ENCODE data around the gene RTBDN. TPM values are rescaled to one million over a fixed set of nuclear protein-coding genes. Genes with fewer than 3 reads are reported as not detected.

Gene RTBDN
- 1 to 10 TPM in 1 of 4 donors, under 1 TPM in 2, not detected in 1; 0.64 to 1.7 (median 0.67) TPM for polyA plus RNA-seq
- long read RNA-seq, donor 1: 0 reads
- long read RNA-seq, donor 2: 0 reads
- long read RNA-seq, donor 3, partial matches to known transcripts: 0 of 3 reads
- long read RNA-seq, donor 3, other reads (novel, unspliced or antisense): 0 of 3 reads
- long read RNA-seq, donor 4: 0 reads
- long read RNA-seq, donor 5: 0 reads
- long read RNA-seq, donor 6: 0 reads
- long read RNA-seq, donor 7: 0 reads
- long read RNA-seq, donor 8: 0 reads
- long read RNA-seq, donor 9: 0 reads
- long read RNA-seq, donor 10: 0 reads

GRCh38 chr19:12834566-12834943 lies at the start of gene RTBDN:
TSS of gene RTBDN (minus strand) at chr19:12834579. CDS start at chr19:12829979, 4,600 bp downstream.
- DNase-seq (no peak), FAIRE-seq (no peak)
- H3K27ac ChIP-seq (ENCODE audit: low read depth in 1 of 3, low read length in 2 of 3): no peak within 1 kb of the TSS
- H3K27me3 ChIP-seq (ENCODE audit: control insufficient read depth in 3 of 3, insufficient read depth in 3 of 3, low read length in 3 of 3): peaks cover 3 to 83% (median 57%) of the 10 kb centered on the region in 3 donors
- peaks cover 0 to 7% (median 4%) of the 10 kb centered on the region in 3 donors for H3K4me1 ChIP-seq (ENCODE audit: control insufficient read depth in 3 of 3, insufficient read depth in 2 of 3, low read depth in 1 of 3, low read length in 2 of 3)
- 9 to 16% (median 10%) methylated on average over 20 of the region's 20 CpGs for WGBS, 3 donors
- peak within 1 kb of the TSS in 1 of 3 donors; percentile 56 for H3K4me3 ChIP-seq (ENCODE audit: low read depth in 1 of 3, low read length in 3 of 3)
- no peaks in the 10 kb centered on the region for H3K36me3 ChIP-seq (ENCODE audit: control insufficient read depth in 3 of 3, insufficient read depth in 2 of 3, low read depth in 1 of 3, low read length in 3 of 3)
- H3K9me3 ChIP-seq (ENCODE audit: control insufficient read depth in 2 of 2, insufficient read depth in 1 of 2, low read depth in 1 of 2, low read length in 1 of 2): peaks cover 0 to 5% of the 10 kb centered on the region in 2 donors

DNA sequence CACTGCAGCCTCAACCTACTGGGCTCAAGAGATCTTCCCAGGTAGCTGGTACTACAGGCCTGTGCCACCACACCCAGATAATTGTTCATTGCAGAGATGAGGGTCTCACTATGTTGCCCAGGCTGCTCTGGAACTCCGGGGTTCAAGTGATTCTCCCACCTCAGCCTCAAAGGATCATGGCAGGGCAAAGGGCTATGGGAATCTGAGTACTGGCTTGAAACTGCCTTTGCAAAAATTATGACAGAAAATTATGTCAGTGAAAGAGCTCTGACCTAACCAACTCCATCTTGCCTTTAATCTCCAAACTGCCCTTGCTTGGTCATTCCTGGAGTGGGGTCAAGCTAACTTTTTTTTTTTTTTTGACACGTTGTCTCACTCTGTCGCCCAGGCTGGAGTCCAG lies 48.2 kb upstream of the RTBDN start:
- Histone ChIP-seq H3K27me3 (ENCODE audit: control insufficient read depth in 3 of 3, insufficient read depth in 3 of 3, low read length in 3 of 3) (peaks cover 0 to 59% (median 4%) of the 10 kb centered on the region in 3 donors), H3K9me3 (ENCODE audit: control insufficient read depth in 2 of 2, insufficient read depth in 1 of 2, low read depth in 1 of 2, low read length in 1 of 2) (peaks cover 0 to 32% of the 10 kb centered on the region in 2 donors), H3K4me3 (ENCODE audit: low read depth in 1 of 3, low read length in 3 of 3) (no peak overlapping the region), H3K36me3 (ENCODE audit: control insufficient read depth in 3 of 3, insufficient read depth in 2 of 3, low read depth in 1 of 3, low read length in 3 of 3) (peaks cover 0 to 3% (median 2%) of the 10 kb centered on the region in 3 donors), H3K27ac (ENCODE audit: low read depth in 1 of 3, low read length in 2 of 3) (no peak overlapping the region), H3K4me1 (ENCODE audit: control insufficient read depth in 3 of 3, insufficient read depth in 2 of 3, low read depth in 1 of 3, low read length in 2 of 3) (peaks cover 0 to 18% (median 7%) of the 10 kb centered on the region in 3 donors)
- WGBS, 3 donors: 82 to 94% (median 86%) methylated on average over 3 of the region's 3 CpGs
- no peak for FAIRE-seq
- no peak for DNase-seq

DNA sequence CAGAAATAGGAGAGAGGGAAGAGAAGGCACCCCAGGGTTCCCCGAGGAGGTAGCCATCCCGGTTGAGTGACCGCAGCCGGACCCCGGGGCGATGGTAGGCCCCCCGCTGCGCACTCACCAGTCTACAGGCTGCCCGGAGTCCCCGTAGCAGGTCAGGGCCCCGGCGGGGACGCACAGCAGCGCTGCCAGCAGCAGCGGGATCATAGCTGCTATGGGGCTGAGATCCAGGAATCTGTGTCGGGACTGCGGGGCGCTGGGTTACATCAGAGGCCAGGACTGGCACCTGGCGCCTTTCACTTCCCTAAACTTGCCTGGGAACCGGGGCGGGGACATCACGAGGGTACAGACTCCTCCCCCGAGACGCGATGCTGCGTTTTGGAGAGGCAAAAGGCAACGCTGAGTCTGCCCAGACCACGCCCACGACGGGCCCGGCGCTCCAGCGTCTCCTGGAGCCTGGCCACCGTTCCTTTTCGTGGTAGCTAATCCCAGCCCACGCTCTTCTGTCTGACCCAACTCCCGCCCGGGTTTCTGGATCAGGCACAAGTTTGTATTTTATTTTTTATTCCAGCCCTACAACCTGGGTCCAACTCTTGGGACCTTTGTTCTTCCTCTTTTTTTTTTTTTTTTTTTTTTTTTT lies 46.9 kb upstream of the RTBDN start, which contains the start of gene DNASE2:
DNASE2 (minus strand) TSS at position 278 of the 637 bp plus-strand sequence; CDS start at position 204, 74 bp downstream.
- Histone ChIP-seq H3K4me3 (ENCODE audit: low read depth in 1 of 3, low read length in 3 of 3) (peak within 1 kb of the TSS; percentile 59 to 76 (median 62)), H3K36me3 (ENCODE audit: control insufficient read depth in 3 of 3, insufficient read depth in 2 of 3, low read depth in 1 of 3, low read length in 3 of 3) (peaks cover 0 to 3% (median 2%) of the 10 kb centered on the region in 3 donors), H3K4me1 (ENCODE audit: control insufficient read depth in 3 of 3, insufficient read depth in 2 of 3, low read depth in 1 of 3, low read length in 2 of 3) (peaks cover 0 to 18% (median 7%) of the 10 kb centered on the region in 3 donors), H3K27ac (ENCODE audit: low read depth in 1 of 3, low read length in 2 of 3) (peak within 1 kb of the TSS; percentile 24 to 91 (median 55)), H3K9me3 (ENCODE audit: control insufficient read depth in 2 of 2, insufficient read depth in 1 of 2, low read depth in 1 of 2, low read length in 1 of 2) (peaks cover 0 to 32% of the 10 kb centered on the region in 2 donors), H3K27me3 (ENCODE audit: control insufficient read depth in 3 of 3, insufficient read depth in 3 of 3, low read length in 3 of 3) (peaks cover 0 to 46% (median 4%) of the 10 kb centered on the region in 3 donors)
- DNase-seq (peak; percentile 85 to 92), FAIRE-seq (no peak)
- 0 to 1% (median 0%) methylated on average over 38 of the region's 38 CpGs for WGBS, 3 donors

DNA sequence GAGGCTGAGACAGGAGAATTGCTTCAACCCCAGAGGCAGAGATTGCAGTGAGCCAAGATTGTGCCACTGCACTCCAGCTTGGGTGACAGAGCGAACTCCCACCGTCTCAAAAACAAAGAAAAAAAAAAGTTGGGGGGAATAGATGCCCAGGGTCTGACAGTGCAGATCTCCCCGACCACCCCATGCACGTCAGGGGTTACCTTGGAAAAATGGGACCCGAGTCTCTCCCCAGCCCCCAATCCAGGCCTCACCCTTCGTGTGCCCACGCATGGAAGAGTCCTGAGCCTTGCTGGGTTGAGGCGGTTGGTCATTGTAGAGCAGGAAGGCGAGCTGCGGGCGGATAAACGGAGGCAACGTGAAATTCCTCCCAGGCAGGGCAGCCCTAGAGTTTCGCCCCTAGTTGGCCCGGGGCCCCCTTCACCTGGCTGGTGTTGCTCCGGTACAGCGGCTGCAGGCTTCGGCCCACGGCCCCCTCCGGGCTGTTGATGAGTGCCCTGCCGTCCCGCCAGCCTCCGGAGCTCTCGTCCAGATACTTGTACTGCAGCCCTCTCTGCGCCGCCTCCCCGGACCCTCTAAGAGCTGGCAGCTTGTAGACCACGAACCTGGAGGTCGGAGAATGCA lies 46.3 kb upstream of the RTBDN start:
- peaks cover 0 to 32% of the 10 kb centered on the region in 2 donors for H3K9me3 ChIP-seq (ENCODE audit: control insufficient read depth in 2 of 2, insufficient read depth in 1 of 2, low read depth in 1 of 2, low read length in 1 of 2)
- peaks cover 0 to 14% (median 7%) of the 10 kb centered on the region in 3 donors for H3K4me1 ChIP-seq (ENCODE audit: control insufficient read depth in 3 of 3, insufficient read depth in 2 of 3, low read depth in 1 of 3, low read length in 2 of 3)
- peaks cover 0 to 40% (median 4%) of the 10 kb centered on the region in 3 donors for H3K27me3 ChIP-seq (ENCODE audit: control insufficient read depth in 3 of 3, insufficient read depth in 3 of 3, low read length in 3 of 3)
- peak overlapping the region; percentile 59 to 76 (median 62) for H3K4me3 ChIP-seq (ENCODE audit: low read depth in 1 of 3, low read length in 3 of 3)
- peaks cover 0 to 3% (median 2%) of the 10 kb centered on the region in 3 donors for H3K36me3 ChIP-seq (ENCODE audit: control insufficient read depth in 3 of 3, insufficient read depth in 2 of 3, low read depth in 1 of 3, low read length in 3 of 3)
- 13 to 16% (median 15%) methylated on average over 29 of the region's 29 CpGs for WGBS, 3 donors
- FAIRE-seq (no peak), DNase-seq (no peak)
- peak overlapping the region; percentile 24 to 91 (median 55) for H3K27ac ChIP-seq (ENCODE audit: low read depth in 1 of 3, low read length in 2 of 3)

DNA sequence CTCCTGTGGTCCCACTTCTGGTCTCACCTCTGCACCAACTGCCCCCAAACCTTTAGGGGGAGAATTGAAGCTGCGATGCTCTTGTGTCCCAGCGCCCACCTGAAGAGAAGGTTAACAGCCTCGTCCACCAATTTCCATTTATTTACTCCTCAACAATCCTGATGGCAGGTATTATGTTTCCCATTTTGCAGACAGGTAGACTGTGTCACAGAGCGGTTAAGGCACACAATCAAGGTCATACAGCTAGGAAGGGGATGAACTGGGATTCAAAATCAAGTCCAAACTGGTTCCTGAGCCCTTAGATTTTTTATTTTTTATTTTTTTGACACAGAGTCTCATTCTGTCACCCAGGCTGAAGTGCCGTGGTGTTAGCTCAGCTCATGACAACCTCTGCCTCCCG lies 40.7 kb upstream of the RTBDN start:
- Histone ChIP-seq H3K36me3 (ENCODE audit: control insufficient read depth in 3 of 3, insufficient read depth in 2 of 3, low read depth in 1 of 3, low read length in 3 of 3) (peaks cover 0 to 10% (median 2%) of the 10 kb centered on the region in 3 donors), H3K4me3 (ENCODE audit: low read depth in 1 of 3, low read length in 3 of 3) (no peak overlapping the region), H3K9me3 (ENCODE audit: control insufficient read depth in 2 of 2, insufficient read depth in 1 of 2, low read depth in 1 of 2, low read length in 1 of 2) (peaks cover 0 to 3% of the 10 kb centered on the region in 2 donors), H3K4me1 (ENCODE audit: control insufficient read depth in 3 of 3, insufficient read depth in 2 of 3, low read depth in 1 of 3, low read length in 2 of 3) (peaks cover 0 to 2% (median 0%) of the 10 kb centered on the region in 3 donors), H3K27ac (ENCODE audit: low read depth in 1 of 3, low read length in 2 of 3) (no peak overlapping the region), H3K27me3 (ENCODE audit: control insufficient read depth in 3 of 3, insufficient read depth in 3 of 3, low read length in 3 of 3) (peaks cover 0 to 9% (median 0%) of the 10 kb centered on the region in 3 donors)
- WGBS, 3 donors: 92 to 95% (median 94%) methylated on average over 6 of the region's 6 CpGs
- FAIRE-seq: no peak
- no peak for DNase-seq

DNA sequence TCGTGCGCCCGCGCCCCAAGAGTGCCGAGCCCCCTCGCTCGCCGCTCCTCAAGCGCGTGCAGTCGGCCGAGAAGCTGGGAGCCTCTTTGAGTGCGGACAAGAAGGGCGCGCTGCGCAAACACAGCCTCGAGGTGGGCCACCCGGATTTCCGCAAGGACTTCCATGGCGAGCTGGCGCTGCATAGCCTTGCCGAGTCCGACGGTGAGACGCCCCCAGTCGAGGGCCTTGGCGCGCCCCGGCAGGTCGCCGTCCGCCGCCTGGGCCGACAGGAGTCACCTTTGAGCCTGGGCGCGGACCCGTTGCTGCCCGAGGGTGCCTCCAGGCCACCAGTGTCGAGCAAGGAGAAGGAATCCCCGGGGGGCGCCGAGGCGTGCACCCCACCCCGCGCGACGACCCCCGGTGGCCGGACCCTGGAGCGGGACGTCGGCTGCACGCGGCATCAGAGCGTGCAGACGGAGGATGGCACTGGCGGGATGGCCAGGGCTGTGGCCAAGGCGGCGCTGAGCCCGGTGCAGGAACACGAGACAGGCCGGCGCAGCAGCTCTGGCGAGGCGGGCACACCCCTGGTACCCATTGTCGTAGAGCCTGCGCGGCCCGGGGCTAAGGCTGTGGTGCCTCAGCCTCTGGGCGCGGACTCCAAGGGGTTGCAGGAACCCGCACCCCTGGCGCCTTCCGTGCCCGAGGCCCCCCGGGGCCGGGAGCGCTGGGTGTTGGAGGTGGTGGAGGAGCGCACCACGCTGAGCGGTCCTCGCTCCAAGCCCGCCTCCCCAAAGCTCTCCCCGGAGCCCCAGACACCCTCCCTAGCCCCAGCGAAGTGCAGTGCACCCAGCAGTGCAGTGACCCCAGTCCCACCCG lies 39.7 kb upstream of the RTBDN start:
- FAIRE-seq (no peak), DNase-seq (no peak)
- H3K9me3 ChIP-seq (ENCODE audit: control insufficient read depth in 2 of 2, insufficient read depth in 1 of 2, low read depth in 1 of 2, low read length in 1 of 2): peaks cover 0 to 3% of the 10 kb centered on the region in 2 donors
- H3K27me3 ChIP-seq (ENCODE audit: control insufficient read depth in 3 of 3, insufficient read depth in 3 of 3, low read length in 3 of 3): peaks cover 0 to 9% (median 0%) of the 10 kb centered on the region in 3 donors
- H3K36me3 ChIP-seq (ENCODE audit: control insufficient read depth in 3 of 3, insufficient read depth in 2 of 3, low read depth in 1 of 3, low read length in 3 of 3): peaks cover 0 to 10% (median 2%) of the 10 kb centered on the region in 3 donors
- no peak overlapping the region for H3K27ac ChIP-seq (ENCODE audit: low read depth in 1 of 3, low read length in 2 of 3)
- H3K4me1 ChIP-seq (ENCODE audit: control insufficient read depth in 3 of 3, insufficient read depth in 2 of 3, low read depth in 1 of 3, low read length in 2 of 3): no peaks in the 10 kb centered on the region
- WGBS, 3 donors: 83 to 88% (median 85%) methylated on average over 73 to 86 of the region's 86 CpGs
- H3K4me3 ChIP-seq (ENCODE audit: low read depth in 1 of 3, low read length in 3 of 3): peak overlapping the region in 1 of 3 donors; percentile 36

- DNase-seq: peak; percentile 48 to 86
- Histone ChIP-seq H3K27me3 (ENCODE audit: control insufficient read depth in 3 of 3, insufficient read depth in 3 of 3, low read length in 3 of 3) (peaks cover 0 to 9% (median 0%) of the 10 kb centered on the region in 3 donors), H3K27ac (ENCODE audit: low read depth in 1 of 3, low read length in 2 of 3) (peak overlapping the region in 1 of 3 donors; percentile 58), H3K4me3 (ENCODE audit: low read depth in 1 of 3, low read length in 3 of 3) (peak overlapping the region in 1 of 3 donors; percentile 36), H3K36me3 (ENCODE audit: control insufficient read depth in 3 of 3, insufficient read depth in 2 of 3, low read depth in 1 of 3, low read length in 3 of 3) (peaks cover 0 to 8% (median under 1%) of the 10 kb centered on the region in 3 donors), H3K9me3 (ENCODE audit: control insufficient read depth in 2 of 2, insufficient read depth in 1 of 2, low read depth in 1 of 2, low read length in 1 of 2) (peaks cover 0 to 3% of the 10 kb centered on the region in 2 donors), H3K4me1 (ENCODE audit: control insufficient read depth in 3 of 3, insufficient read depth in 2 of 3, low read depth in 1 of 3, low read length in 2 of 3) (no peaks in the 10 kb centered on the region)
- FAIRE-seq: no peak
- WGBS, 3 donors: 42 to 54% (median 52%) methylated on average over 68 to 70 of the region's 70 CpGs
Measured at GRCh38 chr19:12872941-12873890, 38.8 kb upstream of the RTBDN start.

Data from small intestine (tissue), 16 donors.